HepG2 (cell line): ENCODE data around the gene CELA2B.

Experiments
- CBX5 ChIP-seq: sonication (generic); formaldehyde crosslinking; IDR thresholded peaks from 2 replicates; pipeline ENCODE4 v1.4.0; 2020; ENCODE audit warnings: missing genetic modification reagents, borderline replicate concordance
- CHD4 ChIP-seq: fragments of 200-600 bp; sonication (generic); IDR thresholded peaks from 2 replicates; pipeline ENCODE4 v1.7.0; 2017; ENCODE audit warnings: mild to moderate bottlenecking, low read length, borderline replicate concordance
- CTCF ChIP-seq: sonication (generic); formaldehyde crosslinking; IDR thresholded peaks from 2 replicates; pipeline ENCODE4 v1.5.0; 2020; ENCODE audit warnings: mild to moderate bottlenecking, missing genetic modification reagents, moderate library complexity
- KLF9 ChIP-seq: IDR thresholded peaks from 2 replicates; pipeline ENCODE4 v1.6.1; 2016; ENCODE audit warnings: low read depth
- ZNF589 ChIP-seq: sonication (generic); formaldehyde crosslinking; conservative IDR thresholded peaks from 2 replicates; pipeline ENCODE4 v1.8.0; 2022; ENCODE audit warnings: mild to moderate bottlenecking, moderate library complexity, missing genetic modification reagents

GRCh38 chr1:15457585-15457984 is 18.3 kb upstream of the CELA2B start:
- TF ChIP-seq CBX5 (CRISPR knock-in tag) = no peak
- no peak for TF ChIP-seq KLF9 (CRISPR knock-in tag)
- TF ChIP-seq CTCF (CRISPR knock-in tag) = no peak
- no peak for TF ChIP-seq CHD4
- TF ChIP-seq ZNF589 (CRISPR knock-in tag) = no peak
